VCaP (cell line): ENCODE data around the gene ANO8.

ENCODE experiments used
- H3K27ac ChIP-seq: fragments of 450-650 bp; 2 replicates; pipeline ENCODE4 v1.5.1; 2017
- TF ChIP-seq, protein P1 (sequence below): fragments of 450-650 bp; conservative IDR thresholded peaks from 2 replicates; pipeline ENCODE4 v1.5.1; 2017; ENCODE audit warnings: mild to moderate bottlenecking, moderate library complexity

ANO8 gene

DNA sequence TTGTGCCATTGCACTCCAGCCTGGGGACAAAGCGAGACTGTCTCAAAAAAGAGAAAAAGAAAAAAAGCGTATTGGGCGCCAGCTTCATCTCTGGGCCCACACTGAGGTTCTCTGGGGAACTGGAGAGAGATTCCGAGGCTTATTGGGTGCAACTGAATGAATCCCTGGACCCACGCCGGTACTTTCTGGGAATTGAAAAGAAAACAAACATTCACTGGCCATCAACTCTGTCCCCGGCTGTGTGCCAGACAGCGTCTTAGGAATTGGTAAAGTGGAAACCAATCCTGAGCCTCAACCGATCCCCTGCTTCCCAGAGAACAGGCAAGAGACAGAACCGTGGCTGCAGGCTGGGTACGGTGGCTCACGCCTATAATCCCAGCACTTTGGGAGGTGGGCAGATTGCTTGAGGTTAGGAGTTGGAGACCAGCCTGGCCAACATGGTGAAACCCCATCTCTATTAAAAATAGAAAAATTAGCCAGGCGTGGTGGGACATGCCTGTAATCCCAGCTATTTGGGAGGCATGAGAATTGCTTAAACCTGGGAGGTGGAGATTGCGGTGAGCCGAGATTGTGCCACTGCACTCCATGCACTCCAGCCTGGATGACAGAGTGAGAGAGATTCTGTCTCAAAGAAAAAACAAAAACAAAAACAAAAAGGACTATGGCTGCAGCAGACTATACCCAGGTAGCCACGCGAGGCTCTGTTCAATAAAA, 8.6 kb downstream of the ANO8 start:
- TF ChIP-seq, protein P1, sequence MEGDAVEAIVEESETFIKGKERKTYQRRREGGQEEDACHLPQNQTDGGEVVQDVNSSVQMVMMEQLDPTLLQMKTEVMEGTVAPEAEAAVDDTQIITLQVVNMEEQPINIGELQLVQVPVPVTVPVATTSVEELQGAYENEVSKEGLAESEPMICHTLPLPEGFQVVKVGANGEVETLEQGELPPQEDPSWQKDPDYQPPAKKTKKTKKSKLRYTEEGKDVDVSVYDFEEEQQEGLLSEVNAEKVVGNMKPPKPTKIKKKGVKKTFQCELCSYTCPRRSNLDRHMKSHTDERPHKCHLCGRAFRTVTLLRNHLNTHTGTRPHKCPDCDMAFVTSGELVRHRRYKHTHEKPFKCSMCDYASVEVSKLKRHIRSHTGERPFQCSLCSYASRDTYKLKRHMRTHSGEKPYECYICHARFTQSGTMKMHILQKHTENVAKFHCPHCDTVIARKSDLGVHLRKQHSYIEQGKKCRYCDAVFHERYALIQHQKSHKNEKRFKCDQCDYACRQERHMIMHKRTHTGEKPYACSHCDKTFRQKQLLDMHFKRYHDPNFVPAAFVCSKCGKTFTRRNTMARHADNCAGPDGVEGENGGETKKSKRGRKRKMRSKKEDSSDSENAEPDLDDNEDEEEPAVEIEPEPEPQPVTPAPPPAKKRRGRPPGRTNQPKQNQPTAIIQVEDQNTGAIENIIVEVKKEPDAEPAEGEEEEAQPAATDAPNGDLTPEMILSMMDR: no peak
- H3K27ac ChIP-seq: peak overlapping the region; percentile 93

GRCh38 chr19:17325133-17325532, 9.5 kb downstream of the ANO8 start:
- H3K27ac ChIP-seq: no peak overlapping the region; the same call in 1 of the 2 replicates
- TF ChIP-seq, protein P1: no peak

GRCh38 chr19:17324357-17325114, 10.1 kb downstream of the ANO8 start:
- no peak overlapping the region for H3K27ac ChIP-seq
- TF ChIP-seq, protein P1: no peak

- no peak overlapping the region for H3K27ac ChIP-seq
These were observed 10.7 kb downstream of the ANO8 start for GRCh38 chr19:17323964-17324332.

DNA sequence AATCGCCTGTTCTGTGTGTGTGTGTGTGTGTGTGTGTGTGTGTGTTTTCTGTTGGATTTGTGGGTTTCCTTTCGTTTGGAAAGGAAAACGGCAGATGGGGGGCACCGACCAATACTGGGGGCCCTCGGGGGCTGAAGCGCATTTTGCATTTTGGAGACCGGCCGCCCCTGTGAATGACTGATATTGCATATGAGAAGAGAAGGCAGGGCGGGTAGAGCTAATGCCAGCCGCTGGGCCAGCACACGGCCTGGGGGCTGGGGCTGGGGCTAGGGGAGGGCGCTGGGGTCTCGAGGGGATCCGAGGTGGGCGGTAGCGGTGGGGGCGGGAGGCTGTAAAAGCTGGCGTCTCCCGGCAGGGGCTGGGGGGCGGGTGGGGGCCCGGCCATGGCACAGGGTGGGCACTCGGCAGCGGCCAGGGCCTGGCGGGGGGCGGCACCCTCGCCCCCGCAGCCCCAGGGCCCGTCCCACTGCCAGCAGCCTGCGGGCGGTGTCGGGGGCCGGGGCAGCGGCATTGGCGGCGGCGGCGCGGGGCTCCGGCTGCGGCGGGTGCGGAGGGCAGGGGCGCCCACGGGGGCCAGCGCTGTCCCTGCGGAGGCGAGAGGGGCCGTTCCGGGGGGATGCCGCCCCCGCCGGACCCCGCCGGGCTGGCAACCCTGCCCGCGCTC, 11.2 kb downstream of the ANO8 start:
- TF ChIP-seq, protein P1: no peak
- no peak overlapping the region for H3K27ac ChIP-seq

More at GRCh38 chr19:17323964-17324332, 10.7 kb downstream of the ANO8 start:
- TF ChIP-seq, protein P1: no peak

DNA sequence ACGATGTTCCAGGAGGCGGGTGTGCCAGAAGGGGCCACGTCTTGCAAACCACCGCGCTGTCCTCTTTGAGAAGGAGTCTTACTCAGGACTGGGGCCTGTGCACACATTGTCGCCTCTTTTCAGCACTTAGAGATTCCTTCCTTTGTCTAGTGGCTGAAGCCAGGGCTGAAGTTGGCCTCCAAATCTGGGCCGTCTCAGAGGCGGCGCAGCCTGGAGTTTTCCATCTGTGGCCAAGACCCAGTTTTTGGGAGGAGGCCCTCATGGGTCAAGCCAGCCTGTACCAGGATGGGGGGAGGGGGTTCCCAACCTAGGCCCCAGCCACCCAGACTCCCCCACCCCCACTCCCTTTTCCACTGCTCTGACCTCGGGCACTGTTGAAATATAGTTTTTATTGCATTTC, 11.8 kb downstream of the ANO8 start:
- H3K27ac ChIP-seq: no peak overlapping the region
- TF ChIP-seq, protein P1: no peak
